GM19351 (cell line): ENCODE data around the gene ETDB.
A peak's percentile ranks its signal among the peaks of the same experiment; 100 is the strongest.
"Not testable (repeated sequence)": the region's sequence is repeated elsewhere in the genome, so short reads cannot be mapped to it uniquely, and the experiment has no call there.

Experiments used
- ATAC-seq: cut with Tn5 transposase; IDR thresholded peaks from one replicate; pipeline ENCODE4 v1.9.1; 2021; ENCODE audit warnings: mild to moderate bottlenecking, moderate library complexity; ENCODE audit not compliant: unreplicated experiment

The ETDB gene

DNA sequence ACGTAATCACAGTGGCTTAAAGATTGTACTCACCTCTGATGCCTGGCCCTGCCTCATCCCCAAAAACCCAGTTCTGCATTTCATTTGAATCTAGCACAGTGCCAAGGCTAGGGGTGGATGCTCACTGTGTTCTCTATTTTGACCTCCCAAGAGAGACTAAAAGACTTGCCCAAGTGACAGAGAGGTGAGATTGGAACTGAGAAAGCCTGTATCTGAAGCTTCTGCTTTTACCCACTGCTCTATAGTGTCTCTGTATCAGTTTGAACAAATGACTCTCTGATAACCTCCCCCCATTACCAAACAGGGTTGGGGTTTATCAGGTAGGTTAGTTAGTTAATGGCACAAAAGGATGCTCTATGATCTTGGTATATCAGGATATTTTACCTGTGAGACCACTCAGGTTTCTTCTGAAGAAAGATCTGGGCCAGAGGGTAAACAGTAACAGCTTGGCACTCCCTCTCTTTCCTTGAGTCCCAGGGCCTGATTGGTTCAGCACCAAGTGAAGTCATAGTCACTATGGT is at the start of gene ETDB:
ETDB (minus strand) TSS at position 471 of the 521 bp plus-strand sequence. CDS start 1,265 bp downstream, outside the sequence.
- not testable (repeated sequence) for ATAC-seq

DNA sequence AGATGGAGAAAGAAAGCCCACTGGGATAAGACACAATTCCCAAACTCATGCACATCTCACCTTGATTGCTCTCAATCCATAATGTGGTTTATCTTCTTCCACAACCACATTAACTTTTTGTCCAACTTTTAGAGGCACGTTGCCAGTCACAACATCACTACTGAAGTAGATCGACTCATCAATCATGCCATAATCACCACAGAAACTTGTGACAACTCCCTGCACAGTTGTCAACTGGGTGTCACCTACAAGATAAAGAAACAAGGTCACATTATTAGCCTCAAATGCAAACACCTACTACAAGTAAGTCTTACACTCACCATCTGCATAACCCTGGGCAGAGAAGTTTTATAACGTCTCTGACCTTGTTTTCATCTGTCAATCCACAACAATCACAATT is 49.2 kb upstream of the ETDB start:
- not testable (repeated sequence) for ATAC-seq

GRCh38 chrX:135168486-135168885 is 48.2 kb upstream of the ETDB start:
- ATAC-seq: no peak

GRCh38 chrX:135154688-135155087 is 34.4 kb upstream of the ETDB start:
- not testable (repeated sequence) for ATAC-seq

DNA sequence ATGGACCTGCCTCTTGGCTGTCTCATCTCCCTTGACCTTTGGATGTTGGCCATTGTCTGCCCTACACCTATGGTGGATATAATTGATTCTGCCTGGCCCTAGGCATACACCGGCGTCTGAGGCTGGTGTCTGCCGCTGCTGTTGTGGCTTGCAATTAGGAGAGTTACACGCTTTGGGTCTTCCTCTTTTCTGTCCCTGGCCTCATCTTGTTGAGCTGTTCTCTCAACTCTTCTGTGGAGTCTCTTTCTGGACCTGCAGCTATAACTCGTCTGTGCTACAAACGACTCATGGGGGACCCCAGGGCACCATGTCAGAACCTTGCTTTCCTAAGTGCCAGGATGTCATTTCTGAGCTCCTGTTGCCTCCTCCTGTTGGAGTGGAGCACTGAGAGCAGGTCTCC is 5.8 kb upstream of the ETDB start:
- not testable (repeated sequence) for ATAC-seq

DNA sequence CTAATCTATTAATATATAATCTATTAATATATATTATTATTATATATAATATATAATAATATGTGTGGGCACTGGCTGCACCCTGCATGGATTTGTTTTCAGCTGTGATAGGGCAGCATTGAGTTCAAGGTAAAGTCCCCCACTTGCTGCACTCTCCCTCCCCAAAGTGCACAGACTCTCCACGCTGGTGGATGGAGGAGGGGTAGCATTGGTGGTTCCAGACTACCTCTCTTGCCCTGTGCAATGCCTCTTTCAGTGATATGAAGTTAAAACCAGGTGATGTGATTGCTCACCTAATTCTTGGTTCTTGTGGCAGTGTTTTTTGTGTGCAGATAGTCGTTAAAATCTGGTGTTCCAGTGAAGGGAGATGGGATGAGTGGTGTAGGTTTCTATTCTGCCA is 4.3 kb downstream of the ETDB start:
- ATAC-seq: not testable (repeated sequence)

DNA sequence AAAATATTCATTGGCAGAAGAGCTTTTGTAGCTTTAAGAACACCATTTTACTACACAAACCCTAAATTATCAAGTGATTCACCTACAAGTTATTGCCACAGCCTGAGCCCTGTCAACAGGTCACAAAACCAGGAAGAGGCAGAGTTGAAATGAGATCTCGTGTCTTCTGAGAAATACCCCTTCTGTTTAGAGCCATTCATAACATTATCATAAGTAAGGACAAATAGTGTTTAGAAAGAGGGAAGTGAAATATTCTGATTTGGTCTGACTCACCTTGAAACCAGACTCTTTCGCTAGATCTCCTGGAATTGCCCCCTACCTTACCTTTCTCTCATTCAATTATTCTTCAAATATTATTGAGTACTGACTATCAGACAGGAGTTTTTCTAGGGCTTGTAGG is 5.9 kb downstream of the ETDB start:
- peak; percentile 97 for ATAC-seq

DNA sequence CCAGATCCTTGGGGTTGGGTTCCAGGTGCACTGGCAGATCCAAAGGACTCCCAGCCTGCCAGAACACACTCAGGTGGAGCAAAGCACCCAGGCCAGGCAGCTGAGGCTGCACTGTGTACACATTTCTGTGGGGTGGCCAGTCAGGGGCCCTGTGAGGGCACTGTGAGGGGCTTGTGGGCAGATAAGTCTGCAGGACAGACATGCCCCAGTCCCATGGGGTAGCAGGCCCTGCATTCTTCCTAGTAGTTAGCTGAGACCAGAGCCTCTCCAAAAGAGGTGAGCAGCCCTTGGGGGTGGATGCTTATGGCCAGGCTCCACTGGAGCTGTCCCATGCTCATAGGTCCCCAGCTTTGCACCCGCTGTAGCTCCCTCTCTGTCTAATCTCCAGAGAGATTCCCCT is 7.6 kb downstream of the ETDB start:
- ATAC-seq: no peak

DNA sequence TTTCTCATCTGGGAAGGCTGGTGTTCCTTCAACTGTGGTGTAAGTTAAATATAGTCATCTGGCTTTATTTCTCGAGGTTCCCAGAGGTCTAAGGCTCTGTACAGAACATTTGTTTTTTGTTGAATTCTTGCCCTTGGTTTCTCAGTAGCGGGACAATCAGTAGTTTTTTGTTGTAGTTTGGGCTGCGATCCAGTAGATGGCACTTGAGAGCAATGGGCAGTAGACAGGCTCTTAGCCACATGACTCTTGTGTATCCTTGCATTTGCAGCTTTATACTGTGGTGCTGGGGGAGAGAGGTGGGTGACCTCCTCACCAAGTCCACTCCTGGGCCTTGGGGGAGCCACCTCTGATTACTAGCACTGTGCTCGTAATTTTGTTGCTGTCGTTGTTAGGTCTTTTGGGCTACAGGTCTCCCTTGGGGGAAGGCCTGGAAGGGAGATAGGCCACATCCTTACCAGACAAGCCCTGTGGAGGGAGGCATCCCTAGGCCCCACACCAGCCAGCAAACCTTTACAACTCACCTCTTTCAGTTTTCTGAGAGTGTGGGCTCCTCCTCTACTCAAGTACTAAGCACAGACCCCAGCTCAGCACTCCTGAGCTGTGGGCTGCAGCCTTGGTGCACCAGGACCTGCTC is 8.1 kb downstream of the ETDB start:
- peak; percentile 56 for ATAC-seq

DNA sequence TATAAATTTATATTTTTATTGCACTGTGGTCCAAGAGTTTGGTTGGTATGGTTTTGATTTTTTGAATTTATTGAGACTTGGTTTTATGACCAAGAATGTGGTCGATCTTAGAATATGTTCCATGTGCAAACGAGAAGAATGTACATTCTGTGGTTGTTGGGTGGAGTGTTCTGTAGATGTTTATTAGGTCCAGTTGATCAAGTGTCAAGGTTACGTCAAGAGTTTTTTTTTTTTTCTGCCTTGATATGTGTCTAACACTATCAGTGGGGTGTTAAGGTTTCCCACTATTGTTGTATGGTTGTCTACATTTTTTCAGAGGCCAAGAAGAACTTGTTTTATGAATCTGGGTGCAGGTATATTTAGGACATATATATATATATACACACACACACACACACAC is 10.8 kb downstream of the ETDB start:
- no peak for ATAC-seq

GRCh38 chrX:135099493-135099783 is 20.9 kb downstream of the ETDB start:
- no peak for ATAC-seq

DNA sequence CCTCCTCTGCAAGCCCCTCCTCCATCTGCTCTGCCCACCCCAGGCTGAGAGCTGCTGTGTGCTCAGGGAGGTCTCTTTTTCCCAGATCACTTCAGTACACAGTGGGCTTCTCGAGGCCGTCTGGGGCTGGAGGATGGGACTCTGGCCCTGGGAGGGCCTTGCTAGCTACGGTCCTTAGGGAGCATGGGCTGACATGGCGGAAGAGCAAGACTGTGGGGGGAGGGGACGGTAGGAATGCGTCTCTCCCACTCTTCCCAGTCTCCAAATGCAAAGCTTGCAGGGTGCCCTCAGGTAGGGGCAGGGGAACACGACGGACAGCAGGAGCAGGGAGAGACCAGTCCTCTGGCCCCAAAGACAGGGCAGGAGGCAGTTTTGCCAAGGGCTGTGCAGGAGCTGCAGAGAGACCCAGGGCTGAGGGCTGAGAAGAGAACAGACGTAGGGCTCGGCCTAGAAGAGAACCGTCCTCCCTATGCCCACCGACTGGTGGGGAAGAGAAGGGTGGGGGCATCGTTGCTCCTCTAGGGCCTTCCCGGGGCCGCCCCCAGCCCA is 23.1 kb downstream of the ETDB start:
- not testable (repeated sequence) for ATAC-seq

GRCh38 chrX:135095715-135096114 is 24.6 kb downstream of the ETDB start:
- no peak for ATAC-seq

DNA sequence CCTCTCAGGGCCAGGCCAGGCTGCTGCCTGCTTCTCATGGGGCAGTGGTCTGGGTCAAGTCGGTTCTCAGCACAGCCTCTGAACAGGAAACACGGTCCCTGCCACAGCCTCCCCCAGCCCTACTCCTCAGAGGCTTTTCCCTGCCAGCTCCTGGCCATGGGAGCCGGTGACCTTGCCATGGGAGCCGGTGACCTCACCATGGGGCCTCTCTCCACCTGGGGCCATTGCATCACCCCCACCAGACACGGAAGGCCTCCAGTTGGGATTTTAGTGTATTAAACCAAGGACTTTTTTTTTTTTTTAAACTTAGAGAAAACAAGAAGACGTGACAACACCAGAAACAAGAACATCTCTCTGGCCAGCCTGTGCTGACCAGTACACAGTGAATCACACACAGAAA is 25.6 kb downstream of the ETDB start:
- ATAC-seq: no peak

DNA sequence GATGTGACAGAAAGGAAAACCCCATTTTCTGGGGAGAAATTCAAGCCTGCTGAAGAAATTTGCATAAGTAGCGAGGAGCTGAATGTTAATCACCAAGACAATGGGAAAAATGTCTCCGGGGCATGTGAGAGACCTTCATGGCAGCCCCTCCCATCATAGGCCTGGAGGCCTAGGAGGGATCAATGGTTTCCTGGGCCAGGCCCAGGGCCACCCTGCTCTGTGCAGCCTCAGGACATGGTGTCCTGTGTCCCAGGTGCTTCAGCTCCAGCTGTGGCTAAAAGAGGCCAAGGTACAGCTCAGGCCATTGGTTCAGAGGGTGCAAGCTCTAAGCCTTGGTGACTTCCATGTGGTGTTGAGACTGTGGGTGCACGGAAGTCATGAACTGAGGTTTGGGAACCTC is 31.2 kb downstream of the ETDB start:
- no peak for ATAC-seq

DNA sequence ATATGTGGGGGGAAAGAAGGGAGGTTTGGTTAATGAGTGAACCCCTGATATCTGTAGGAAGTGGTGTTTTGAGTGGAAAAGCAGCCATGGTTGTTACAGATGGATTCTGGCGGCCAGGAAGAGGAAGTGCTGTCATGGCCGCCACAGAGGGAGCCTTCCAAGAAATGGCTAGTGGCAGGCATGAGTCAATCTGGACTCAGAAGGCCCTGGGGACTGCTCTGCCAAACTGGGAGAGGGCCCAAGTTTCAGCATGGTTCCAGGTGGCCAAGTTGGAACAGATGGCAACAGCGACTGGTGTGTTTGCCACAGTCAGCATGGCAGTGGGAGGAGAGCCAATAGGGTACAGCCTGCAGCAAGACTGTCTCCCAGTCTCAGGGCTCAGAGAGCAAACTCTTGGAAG is 32.5 kb downstream of the ETDB start:
- ATAC-seq: no peak

GRCh38 chrX:135086197-135086854 is 34.0 kb downstream of the ETDB start:
- peak; percentile 100 for ATAC-seq

GRCh38 chrX:135081693-135082404 is 38.5 kb downstream of the ETDB start:
- ATAC-seq: no peak
